ENCODE measurements around the gene KRTAP3-2.
"Not testable (repeated sequence)": the region's sequence is repeated elsewhere in the genome, so short reads cannot be mapped to it uniquely, and the experiment has no call there.

The KRTAP3-2 gene

GRCh38 chr17:40999563-40999962, at the start of gene KRTAP3-2:
TSS of gene KRTAP3-2 (minus strand) at chr17:40999906. CDS start at chr17:40999853, 53 bp downstream.
- peak; percentile 89 for FAIRE-seq
- DNase-seq (ENCODE audit: insufficient read length, low spot score) = not testable (repeated sequence)

- DNase-seq (ENCODE audit: insufficient read length, low spot score) = peak; percentile 53
- peak; percentile 84 for FAIRE-seq
Measured at GRCh38 chr17:41049110-41049509, 49.4 kb upstream of the KRTAP3-2 start.

GRCh38 chr17:41048441-41048840, 48.7 kb upstream of the KRTAP3-2 start:
- DNase-seq (ENCODE audit: insufficient read length, low spot score) = peak; percentile 62
- FAIRE-seq = peak; percentile 68

GRCh38 chr17:41046735-41047465, 47.2 kb upstream of the KRTAP3-2 start, which contains the start of gene KRTAP2-1:
TSS of gene KRTAP2-1 (minus strand) at chr17:41047316. CDS start at chr17:41047267, 49 bp downstream.
- not testable (repeated sequence) for FAIRE-seq; DNase-seq (ENCODE audit: insufficient read length, low spot score)

GRCh38 chr17:41042953-41043352, 43.2 kb upstream of the KRTAP3-2 start:
- no peak for DNase-seq (ENCODE audit: insufficient read length, low spot score)
- FAIRE-seq = no peak

GRCh38 chr17:41040783-41041571, 41.3 kb upstream of the KRTAP3-2 start, which contains the start of gene KRTAP1-1:
TSS of gene KRTAP1-1 (minus strand) at chr17:41041450. CDS start at chr17:41041397, 53 bp downstream.
- FAIRE-seq = peak; percentile 96
- DNase-seq (ENCODE audit: insufficient read length, low spot score) = not testable (repeated sequence)

- FAIRE-seq (no peak), DNase-seq (ENCODE audit: insufficient read length, low spot score) (no peak)
Measured at GRCh38 chr17:41037853-41038350, 38.2 kb upstream of the KRTAP3-2 start.

- FAIRE-seq = peak; percentile 91
- not testable (repeated sequence) for DNase-seq (ENCODE audit: insufficient read length, low spot score)
Measured at GRCh38 chr17:41034346-41034935, 34.7 kb upstream of the KRTAP3-2 start, which contains the start of gene KRTAP1-3. TSS of gene KRTAP1-3 (minus strand) at chr17:41034874. CDS start at chr17:41034821, 53 bp downstream.

- FAIRE-seq (peak; percentile 92), DNase-seq (ENCODE audit: insufficient read length, low spot score) (no peak)
Measured at GRCh38 chr17:41029633-41030245, 30.0 kb upstream of the KRTAP3-2 start, which contains the start of gene KRTAP1-4. TSS of gene KRTAP1-4 (minus strand) at chr17:41030195. CDS start at chr17:41030078, 117 bp downstream.

- DNase-seq (ENCODE audit: insufficient read length, low spot score) = no peak
- FAIRE-seq = peak; percentile 62
Measured at GRCh38 chr17:41026715-41027471, 27.2 kb upstream of the KRTAP3-2 start, which contains the start of gene KRTAP1-5. TSS of gene KRTAP1-5 (minus strand) at chr17:41027208. CDS start at chr17:41027155, 53 bp downstream.

- DNase-seq (ENCODE audit: insufficient read length, low spot score) = no peak
- FAIRE-seq = no peak
Measured at GRCh38 chr17:41024697-41025096, 25.0 kb upstream of the KRTAP3-2 start.

GRCh38 chr17:41020336-41020735, 20.6 kb upstream of the KRTAP3-2 start:
- FAIRE-seq (peak; percentile 67), DNase-seq (ENCODE audit: insufficient read length, low spot score) (no peak)

- no peak for FAIRE-seq
Measured at GRCh38 chr17:41019415-41019814, 19.7 kb upstream of the KRTAP3-2 start.

GRCh38 chr17:41018541-41018940, 18.8 kb upstream of the KRTAP3-2 start:
- no peak for FAIRE-seq
- DNase-seq (ENCODE audit: insufficient read length, low spot score) = no peak

More at GRCh38 chr17:41019415-41019814, 19.7 kb upstream of the KRTAP3-2 start:
- no peak for DNase-seq (ENCODE audit: insufficient read length, low spot score)

GRCh38 chr17:41016578-41017215, 17.0 kb upstream of the KRTAP3-2 start:
- peak; percentile 58 for FAIRE-seq
- DNase-seq (ENCODE audit: insufficient read length, low spot score) = no peak

- no peak for DNase-seq (ENCODE audit: insufficient read length, low spot score)
- peak; percentile 16 for FAIRE-seq
Measured at GRCh38 chr17:41015454-41015853, 15.7 kb upstream of the KRTAP3-2 start.

GRCh38 chr17:41013606-41014005, 13.9 kb upstream of the KRTAP3-2 start:
- peak; percentile 9 for FAIRE-seq
- DNase-seq (ENCODE audit: insufficient read length, low spot score) = no peak

- DNase-seq (ENCODE audit: insufficient read length, low spot score) = no peak
- FAIRE-seq = peak; percentile 93
Measured at GRCh38 chr17:41013181-41013580, 13.5 kb upstream of the KRTAP3-2 start.

All from HTR-8/SVneo (cell line).